ENCODE results near the gene MAMDC2.
"Not testable (repeated sequence)": the region's sequence is repeated elsewhere in the genome, so short reads cannot be mapped to it uniquely, and the experiment has no call there.

MAMDC2 gene

GRCh38 chr9:70038171-70038621 lies 5.5 kb upstream of the MAMDC2 start:
- DNase-seq = not testable (repeated sequence)

GRCh38 chr9:70040376-70040903 lies 3.2 kb upstream of the MAMDC2 start:
- DNase-seq = no peak

- no peak for DNase-seq
These were observed 1.0 kb upstream of the MAMDC2 start for GRCh38 chr9:70042461-70043215.

- DNase-seq = no peak
These were observed 363 bp upstream of the MAMDC2 start for GRCh38 chr9:70043285-70043684.

- no peak for DNase-seq
These were observed 1.1 kb downstream of the MAMDC2 start for GRCh38 chr9:70044490-70045307.

GRCh38 chr9:70045452-70045851 lies 1.8 kb downstream of the MAMDC2 start:
- no peak for DNase-seq

GRCh38 chr9:70046274-70047070 lies 2.8 kb downstream of the MAMDC2 start:
- DNase-seq = no peak

- DNase-seq = no peak
These were observed 5.6 kb downstream of the MAMDC2 start for GRCh38 chr9:70049236-70049635.

GRCh38 chr9:70049672-70050271 lies 6.1 kb downstream of the MAMDC2 start:
- no peak for DNase-seq

GRCh38 chr9:70052768-70053167 lies 9.1 kb downstream of the MAMDC2 start:
- DNase-seq = no peak

GRCh38 chr9:70053864-70054263 lies 10.2 kb downstream of the MAMDC2 start:
- no peak for DNase-seq

- no peak for DNase-seq
These were observed 10.9 kb downstream of the MAMDC2 start for GRCh38 chr9:70054521-70054920.

- DNase-seq = no peak
These were observed 12.0 kb downstream of the MAMDC2 start for GRCh38 chr9:70055406-70056210.

GRCh38 chr9:70056211-70056944 lies 12.7 kb downstream of the MAMDC2 start:
- DNase-seq = no peak

GRCh38 chr9:70058569-70059116 lies 15.0 kb downstream of the MAMDC2 start:
- no peak for DNase-seq

GRCh38 chr9:70060148-70060882 lies 16.7 kb downstream of the MAMDC2 start:
- DNase-seq = no peak

GRCh38 chr9:70060883-70061507 lies 17.3 kb downstream of the MAMDC2 start:
- no peak for DNase-seq

- no peak for DNase-seq
These were observed 18.1 kb downstream of the MAMDC2 start for GRCh38 chr9:70061776-70062175.

- DNase-seq = no peak
These were observed 20.8 kb downstream of the MAMDC2 start for GRCh38 chr9:70064496-70064895.

All from CD4-positive, alpha-beta T cell treated with Interleukin-17A for 1 hour (primary cell).